NCI-H2196 (cell line): Measurements from ENCODE around the gene OPRD1.
"Not testable (repeated sequence)": the region's sequence is repeated elsewhere in the genome, so short reads cannot be mapped to it uniquely, and the experiment has no call there.

Experiments
- DNase-seq: peaks from one replicate; lab custom pipeline; 2025; ENCODE audit not compliant: unreplicated experiment; lab: John Stamatoyannopoulos, UW

Gene OPRD1

DNA sequence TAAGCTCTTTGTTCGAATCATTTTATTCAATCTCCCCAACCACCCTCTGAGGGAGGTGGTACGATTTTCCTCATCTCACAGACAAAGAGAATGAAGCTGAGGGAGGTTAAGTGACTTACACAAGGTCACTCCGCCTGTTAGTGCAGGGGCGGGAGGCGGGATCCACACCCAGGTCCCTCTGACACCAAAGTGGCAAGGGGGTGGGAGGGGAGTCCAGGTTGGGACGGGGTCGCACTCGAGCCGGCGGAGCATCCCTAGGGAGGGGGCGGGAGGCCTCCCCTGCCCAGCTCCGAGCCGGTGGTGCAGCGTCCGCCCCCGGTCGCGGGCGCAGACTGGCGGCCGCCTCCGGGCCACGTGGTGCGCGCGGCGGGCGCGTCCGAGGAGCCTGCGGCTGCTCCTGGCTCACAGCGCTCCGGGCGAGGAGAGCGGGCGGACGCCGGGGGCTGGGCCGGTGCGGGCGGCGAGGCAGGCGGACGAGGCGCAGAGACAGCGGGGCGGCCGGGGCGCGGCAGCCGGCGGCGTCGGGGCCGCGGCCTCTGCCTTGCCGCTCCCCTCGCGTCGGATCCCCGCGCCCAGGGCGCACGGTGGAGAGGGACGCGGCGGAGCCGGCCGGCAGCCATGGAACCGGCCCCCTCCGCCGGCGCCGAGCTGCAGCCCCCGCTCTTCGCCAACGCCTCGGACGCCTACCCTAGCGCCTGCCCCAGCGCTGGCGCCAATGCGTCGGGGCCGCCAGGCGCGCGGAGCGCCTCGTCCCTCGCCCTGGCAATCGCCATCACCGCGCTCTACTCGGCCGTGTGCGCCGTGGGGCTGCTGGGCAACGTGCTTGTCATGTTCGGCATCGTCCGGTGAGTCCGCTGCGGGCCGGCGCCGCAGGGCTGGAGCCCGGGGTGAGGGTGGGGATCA is at the start of gene OPRD1:
OPRD1 (plus strand) TSS at position 405 of the 903 bp plus-strand sequence; CDS start at position 619, 214 bp downstream.
- DNase-seq = peak; percentile 51

DNA sequence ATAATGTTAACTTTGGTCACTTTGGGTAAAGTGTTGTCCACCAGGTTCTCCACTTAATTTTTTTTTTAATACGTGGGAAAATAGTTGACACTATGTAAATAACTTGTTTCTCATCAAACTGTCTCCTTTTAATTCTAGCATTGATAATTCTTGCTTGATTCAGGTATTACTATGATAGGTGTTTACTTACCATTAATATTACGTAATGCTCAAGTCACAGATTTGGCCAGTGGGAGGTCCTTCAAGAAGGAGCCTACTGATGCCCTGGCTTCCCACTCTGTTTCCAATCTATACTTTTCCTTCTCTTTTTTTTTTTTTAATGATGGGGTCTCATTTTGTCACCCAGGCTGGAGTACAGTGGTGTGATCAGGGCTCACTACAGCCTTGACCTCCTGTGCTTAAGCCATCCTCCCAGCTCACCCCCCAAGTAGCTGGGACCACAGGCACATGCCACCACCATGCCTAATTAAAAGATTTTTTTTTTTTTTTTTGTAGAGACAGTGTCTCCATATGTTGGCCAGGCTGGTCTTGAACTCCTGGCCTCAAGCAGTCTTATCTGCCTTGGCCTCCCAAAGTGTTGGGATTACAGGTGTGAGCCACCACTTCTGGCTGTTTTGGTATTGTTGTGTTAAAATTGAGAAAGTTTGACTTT is 45.3 kb upstream of the OPRD1 start:
- no peak for DNase-seq

DNA sequence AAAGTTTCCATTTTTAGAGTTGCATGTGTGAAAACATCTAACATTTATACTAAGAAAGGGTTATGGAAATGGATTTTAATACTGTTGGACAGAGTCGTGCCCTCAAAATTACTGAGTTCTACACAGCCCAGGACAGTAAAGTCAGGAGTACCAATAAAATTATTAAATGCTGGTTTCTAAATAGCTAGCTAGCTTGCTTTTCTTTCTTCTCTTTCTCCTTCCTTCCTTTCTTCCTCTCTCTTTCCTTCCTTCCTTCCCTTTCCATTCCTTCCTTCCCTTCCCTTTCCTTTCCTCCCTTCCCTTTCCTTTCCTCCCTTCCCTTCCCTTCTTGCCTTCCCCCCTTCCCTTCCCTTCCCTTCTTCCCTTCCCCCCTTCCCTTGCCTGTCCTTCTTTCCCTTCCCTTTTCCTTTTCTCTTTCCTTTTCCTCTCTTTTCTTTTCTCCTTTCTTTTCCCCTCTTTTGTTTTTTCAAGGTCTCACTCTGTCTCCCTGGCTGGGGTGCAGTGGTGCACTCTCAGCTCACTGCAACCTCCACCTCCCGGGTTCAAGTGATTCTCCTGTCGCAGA is 41.3 kb upstream of the OPRD1 start:
- DNase-seq = no peak

DNA sequence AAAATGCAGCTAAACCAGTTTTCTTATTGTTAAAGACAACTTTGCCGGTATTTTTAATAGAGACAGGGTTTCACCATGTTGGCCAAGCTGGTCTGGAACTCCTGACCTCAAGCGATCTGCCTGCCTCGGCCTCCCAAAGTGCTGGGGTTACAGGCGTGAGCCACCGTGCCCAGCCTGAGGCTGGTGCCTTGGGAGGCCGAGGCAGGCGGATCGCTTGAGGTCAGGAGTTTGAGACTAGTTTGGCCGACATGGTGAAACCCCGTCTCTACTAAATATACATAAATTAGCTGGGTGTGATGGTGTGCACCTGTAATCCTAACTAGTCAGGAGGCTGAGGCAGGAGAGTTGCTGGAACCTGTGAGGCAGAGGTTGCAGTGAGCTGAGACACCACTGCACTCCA is 40.0 kb upstream of the OPRD1 start:
- not testable (repeated sequence) for DNase-seq

DNA sequence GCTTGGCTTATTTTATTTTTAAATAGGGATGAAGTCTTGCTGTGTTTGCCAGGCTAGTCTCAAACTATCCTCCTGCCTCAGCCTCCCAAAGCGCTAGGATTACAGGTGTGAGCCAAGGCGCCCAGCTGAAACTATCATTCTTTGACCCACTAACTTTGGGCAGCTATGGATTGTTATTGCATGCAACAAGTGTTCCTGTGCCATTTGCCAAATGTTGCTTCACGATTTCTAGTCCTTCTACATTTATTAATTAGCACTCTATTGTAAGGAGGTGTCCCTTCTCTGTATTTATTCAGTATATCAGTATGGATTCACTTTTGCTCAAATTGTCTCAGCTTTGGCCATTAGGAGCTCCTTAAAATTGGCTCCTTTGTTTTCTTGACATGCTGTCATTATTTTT is 38.9 kb upstream of the OPRD1 start:
- DNase-seq = no peak

DNA sequence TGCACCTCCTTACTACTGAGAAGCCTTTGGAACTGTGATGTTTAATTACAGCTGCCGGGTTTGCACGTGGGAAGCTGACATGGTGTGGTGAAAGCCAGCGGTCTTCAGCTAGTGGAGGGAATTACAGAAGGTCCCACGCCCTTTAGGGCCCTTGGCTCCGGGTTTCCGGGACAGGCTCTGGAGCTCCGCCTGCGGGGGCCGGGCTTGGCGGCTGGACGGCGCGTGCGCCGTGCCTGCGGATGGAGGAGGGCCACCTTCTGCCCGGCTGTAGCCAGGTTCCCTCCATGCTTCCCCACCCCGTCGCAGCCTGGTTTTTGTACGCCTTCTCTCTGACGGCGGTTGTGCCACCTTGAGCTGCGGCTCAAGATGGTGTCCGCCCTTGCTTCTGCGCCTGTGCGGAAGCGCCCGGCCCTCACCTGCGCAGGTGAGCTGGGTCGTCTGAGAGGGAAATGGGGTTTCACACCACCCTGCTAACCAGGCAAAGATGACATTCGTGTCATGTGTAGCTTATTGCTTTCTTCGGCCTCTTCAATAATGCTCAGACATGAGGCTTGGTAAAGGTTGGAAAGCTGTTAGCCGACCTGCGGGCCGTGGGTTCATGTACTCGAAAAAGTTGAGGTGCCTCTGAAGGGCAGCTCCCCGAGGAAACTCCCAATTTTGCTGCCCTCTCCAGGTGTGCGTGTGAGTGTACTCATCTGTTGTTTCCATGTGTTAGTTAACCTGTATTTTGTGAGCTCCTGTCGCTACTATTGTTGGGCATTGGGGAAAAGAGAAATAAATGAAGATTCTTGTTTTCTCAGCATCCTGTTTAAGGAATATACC is 36.6 kb upstream of the OPRD1 start:
- DNase-seq = peak; percentile 87

DNA sequence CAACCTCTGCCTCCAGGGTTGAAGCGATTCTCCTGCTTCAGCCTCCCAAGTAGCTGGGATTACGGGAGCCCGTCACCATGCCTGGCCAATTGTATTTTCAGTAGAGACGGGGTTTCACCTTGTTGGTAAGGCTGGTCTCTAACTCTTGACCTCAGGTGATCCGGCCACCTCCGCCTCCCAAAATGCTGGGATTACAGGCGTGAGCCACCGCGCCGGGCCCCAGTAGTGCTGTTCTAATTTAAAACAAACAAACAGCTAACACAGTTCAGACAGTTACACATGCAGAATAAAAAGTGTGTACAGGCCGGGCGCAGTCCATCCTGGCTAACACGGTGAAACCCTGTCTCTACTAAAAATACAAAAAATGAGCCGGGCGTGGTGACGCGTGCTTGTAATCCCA is 35.6 kb upstream of the OPRD1 start:
- no peak for DNase-seq

DNA sequence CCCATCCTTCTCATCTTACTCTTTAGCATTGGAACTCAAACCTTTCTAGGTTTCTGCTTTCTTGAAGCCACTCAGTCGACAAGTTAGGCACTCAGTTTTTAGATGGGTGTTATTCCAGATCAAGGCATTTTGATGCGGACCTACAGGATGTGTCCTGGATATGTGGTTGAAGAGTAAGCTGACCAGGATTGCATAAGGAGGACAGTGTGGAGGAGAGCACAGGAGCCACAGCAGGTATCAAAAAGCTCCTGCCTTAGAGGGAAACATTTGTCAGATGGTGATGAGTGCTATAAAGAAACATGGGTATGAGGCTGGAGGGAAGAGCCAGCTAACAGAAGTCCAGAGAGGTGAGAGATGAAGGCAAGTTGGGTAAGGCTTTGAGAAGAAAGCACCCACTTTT is 33.9 kb upstream of the OPRD1 start:
- no peak for DNase-seq

DNA sequence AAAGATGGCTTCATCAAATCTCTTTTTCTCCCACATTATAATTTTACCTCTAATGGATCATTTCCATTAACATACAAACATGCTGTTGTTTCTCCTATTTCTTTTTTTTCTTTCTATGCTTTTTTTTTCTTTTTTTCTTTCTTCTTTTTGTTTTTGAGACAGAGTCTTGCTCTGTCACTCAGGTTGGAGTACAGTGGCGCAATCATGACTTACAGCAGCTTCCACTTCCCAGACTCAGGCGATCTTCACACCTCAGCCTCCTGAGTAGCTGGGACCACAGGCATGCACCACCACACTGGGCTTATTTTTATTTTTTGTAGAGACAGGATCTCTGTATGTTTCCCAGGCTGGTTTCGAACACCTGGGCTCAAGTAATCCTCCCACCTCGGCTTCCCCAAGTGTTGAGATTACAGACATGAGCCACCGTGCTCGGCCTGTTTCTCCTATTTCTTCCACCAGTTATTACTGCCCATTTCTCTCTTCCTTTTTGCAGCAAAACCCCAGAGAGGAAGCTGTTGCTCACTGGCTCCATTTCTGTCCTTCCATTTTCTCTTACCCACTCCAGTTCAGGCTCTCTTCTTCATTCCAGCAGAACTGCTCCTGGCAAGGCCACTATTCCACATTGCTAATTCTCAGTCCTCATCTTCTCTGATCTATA is 32.1 kb upstream of the OPRD1 start:
- no peak for DNase-seq

DNA sequence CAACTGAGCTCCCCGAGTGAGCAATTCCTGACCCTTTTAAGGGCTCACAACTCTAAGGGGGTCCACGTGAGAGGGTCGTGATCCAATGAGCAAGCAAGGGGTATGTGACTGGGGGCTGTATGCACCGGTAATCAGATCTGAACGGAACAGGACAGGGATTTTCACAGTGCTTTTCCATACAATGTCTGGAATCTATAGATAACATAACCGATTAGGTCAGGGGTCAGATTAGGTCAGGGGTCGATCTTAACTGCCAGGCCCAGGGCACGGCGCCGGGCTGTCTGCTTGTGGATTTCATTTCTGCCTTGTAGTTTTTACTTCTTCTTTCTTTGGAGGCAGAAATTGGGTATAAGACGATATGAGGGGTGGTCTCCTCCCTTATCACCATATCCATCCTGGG is 30.7 kb upstream of the OPRD1 start:
- no peak for DNase-seq

DNA sequence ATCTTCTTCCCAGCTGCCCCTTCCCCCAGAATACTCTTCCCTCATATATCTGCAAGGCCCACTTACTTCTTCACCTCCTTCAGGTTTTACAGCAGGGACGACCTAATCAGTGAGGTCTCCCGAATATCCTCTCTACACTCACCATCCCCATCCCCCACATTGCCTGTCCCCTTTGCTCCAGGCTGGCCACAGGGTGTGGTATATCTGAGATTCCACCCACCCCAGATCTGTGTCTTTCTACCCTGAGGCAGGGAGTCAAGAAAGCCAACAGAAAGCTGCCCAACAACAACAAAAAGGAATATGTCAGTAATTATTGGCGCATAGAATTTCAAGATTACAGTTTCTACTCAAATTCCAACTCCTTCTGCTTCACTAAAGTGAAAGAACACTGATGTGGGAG is 30.0 kb upstream of the OPRD1 start:
- no peak for DNase-seq

DNA sequence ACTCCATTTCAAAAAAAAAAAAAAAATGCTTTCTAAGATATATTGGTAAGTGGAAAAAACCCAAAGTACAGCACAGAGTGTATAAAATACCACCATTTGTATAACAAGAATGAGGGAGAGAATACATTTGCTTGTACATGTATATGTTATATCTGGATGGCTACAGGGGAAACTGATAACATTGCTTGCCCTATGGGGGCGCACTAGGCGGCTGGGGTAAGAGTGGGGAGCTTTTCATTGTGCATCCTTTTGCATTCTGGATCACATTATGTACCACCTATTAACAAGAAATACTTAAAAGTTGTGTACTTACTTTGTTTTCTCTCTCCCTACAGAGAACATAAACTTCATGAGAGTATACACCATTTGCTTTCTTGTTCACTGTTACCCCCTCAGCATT is 28.6 kb upstream of the OPRD1 start:
- DNase-seq = no peak

DNA sequence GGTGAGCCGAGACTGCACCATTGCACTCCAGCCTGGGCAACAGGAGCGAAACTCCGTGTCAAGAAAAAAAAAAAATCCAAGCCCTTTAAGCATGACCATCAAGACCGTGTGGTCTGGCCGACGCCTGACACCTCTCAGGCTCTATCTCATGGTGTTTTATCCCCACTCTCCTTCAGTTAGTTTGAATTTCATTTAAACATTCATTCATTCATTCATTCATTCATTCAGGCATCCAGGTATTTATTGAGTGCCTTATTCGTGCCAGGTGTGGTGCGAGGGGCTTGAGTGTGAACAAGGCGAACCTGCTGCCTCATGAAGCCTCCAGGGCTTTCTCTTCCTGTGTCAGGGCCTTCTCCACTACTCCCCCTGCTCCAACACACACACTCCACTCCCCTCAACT is 22.6 kb upstream of the OPRD1 start:
- no peak for DNase-seq

DNA sequence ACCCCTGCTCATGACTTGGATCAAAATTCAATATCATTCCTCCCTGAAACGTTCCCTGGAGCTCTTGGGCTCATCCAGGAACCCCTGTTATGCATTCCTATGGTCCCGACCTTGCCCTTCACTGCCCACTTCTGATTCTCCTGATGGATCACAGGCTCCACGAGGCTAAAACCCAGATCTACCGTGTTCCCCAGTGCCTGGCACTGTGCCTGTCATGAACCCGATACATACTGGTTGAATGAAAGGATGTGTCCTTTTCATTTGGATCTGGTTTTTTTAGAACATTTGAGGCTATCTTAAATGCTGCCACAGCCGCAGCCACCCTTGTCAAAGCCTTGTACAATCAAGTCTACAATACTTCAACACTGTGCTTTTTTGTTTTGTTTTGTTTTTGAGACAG is 22.2 kb upstream of the OPRD1 start:
- no peak for DNase-seq

DNA sequence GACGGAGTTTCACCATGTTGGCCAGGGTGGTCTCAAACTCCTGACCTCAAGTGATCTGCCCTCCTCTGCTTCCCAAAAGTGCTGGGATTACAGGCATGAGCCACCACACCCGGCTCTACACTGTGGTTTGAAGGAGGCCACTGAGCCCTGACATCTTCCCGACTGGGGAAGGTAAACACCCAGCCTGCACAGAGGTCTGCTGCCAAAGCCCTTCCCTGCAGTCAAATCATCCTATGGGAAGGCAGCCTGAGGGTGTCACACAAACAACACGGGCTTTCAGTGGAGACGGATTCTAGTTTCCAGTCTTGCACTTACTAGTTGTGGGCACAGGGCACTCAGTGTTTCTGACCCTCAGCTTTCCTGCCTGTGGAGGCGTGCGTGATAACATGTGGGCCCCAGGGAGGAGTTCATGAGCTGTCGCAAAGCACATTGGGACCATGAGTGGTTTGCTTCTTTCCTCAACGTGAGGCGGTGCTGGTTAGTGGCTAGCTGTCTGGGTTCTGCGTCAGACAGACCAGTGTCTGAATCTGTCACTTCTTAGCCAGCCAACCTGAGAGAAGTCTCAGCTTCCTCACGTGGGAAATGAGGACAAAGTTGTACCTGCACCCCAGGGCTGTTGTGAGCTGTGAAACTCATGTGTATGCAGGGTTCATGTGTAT is 21.5 kb upstream of the OPRD1 start:
- no peak for DNase-seq

DNA sequence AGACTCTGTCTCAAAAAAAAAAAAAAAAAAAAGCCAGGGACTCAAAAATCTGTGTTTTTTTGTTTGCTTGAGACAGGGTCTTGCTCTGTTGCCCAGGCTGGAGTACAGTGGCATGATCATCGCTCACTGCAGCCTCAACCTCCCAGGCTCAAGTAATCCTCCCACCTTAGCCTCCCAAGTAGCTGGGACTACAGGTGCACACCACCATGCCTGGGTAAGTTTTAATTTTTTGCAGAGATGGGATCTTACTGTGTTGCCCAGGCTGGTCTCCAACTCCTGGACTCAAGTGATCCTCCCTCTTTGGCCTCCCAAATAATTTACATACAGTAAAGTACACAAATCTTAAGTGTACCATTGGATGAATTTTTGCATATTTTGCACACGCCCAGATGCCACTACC is 20.0 kb upstream of the OPRD1 start:
- DNase-seq = not testable (repeated sequence)

DNA sequence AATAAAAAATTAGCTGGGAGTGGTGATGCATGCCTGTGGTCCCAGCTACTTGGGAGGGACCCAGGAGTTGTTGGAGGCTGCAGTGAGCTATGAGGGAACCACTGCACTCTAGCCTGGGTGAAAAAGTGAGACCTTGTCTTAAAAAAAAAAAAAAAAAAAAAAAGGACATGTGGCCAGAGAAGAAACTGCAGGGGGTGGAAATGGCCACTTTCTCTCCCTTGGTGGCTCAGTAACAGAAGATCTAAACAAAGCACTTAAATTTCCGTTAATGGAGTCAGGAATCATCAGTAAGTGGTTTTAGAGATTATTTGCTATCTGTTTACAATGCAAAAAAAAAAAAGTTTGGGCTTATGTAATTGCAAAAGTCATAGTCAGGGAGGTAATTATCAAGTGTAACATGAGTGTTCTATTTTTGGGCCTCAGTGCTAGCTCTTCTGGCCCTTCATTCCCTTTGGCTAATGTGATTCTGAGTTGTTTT is 19.3 kb upstream of the OPRD1 start:
- no peak for DNase-seq

DNA sequence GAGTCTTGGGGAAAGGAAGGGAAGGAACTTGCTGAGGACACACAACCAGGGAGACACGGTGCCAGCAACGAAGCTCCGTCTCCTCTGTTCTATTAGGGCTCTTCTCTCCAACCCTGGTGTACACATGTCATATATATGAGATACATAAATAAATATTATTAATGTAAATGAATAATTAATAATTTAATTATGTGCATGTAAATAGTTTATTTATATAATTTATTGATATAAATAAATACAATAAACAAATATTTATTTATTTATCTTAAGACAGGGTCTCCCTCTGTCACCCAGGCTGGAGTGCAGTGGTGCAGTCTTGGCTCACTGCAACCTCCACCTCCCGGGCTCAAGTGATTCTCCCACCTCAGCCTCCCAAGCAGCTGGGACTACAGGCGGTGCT is 17.4 kb upstream of the OPRD1 start:
- not testable (repeated sequence) for DNase-seq

DNA sequence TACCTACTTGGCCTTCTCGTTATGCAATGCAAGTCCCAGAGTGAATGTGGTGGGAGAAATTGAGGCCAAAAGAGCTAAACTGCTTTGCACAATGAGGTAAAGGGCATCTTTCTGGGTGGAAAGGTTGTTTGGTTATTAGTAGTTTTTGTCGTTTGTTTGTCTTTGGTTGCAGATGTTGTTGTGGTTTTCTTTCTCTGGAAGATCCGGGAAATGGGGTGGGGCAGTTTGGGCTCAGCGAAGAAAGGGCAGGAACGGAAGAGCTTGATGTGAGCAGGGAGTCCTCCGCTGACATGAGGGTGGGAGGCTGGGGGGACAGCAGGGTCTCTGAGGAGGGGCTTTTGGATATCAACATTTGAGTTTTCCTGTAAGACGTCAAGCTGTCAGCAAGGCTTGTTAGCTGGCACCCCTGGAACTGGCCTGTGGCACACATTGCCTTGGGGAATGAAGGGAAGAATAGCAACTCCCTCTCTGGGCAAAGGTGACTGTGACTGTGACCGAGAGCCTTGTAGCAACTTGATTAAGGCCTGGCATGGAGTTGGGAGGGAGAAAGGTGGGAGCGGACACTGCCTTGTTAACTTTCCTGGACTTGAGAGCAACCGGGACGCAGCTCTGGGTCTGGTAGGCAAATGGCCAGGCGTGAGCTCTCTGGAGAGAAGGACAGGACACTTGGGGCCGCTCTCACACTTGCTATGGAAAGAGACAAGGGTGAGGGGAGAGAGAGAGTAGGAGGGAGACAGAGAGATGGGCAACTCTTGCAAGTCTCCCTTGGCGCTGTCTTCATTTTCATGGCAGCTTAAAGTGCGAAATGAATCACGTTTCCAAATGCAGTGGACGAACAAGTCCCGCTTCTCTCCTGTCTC is 15.4 kb upstream of the OPRD1 start:
- no peak for DNase-seq
